ENCODE measurements around the gene SEPHS1.

The SEPHS1 gene

GRCh38 chr10:13271552-13272163 lies 76.4 kb downstream of the SEPHS1 start:
- H3K4me3 ChIP-seq (ENCODE audit: low read depth, low read length): no peak overlapping the region; the same call in 1 of the 2 replicates
- peak; percentile 80 for DNase-seq (ENCODE audit: low read depth)
- TF ChIP-seq, protein P1, sequence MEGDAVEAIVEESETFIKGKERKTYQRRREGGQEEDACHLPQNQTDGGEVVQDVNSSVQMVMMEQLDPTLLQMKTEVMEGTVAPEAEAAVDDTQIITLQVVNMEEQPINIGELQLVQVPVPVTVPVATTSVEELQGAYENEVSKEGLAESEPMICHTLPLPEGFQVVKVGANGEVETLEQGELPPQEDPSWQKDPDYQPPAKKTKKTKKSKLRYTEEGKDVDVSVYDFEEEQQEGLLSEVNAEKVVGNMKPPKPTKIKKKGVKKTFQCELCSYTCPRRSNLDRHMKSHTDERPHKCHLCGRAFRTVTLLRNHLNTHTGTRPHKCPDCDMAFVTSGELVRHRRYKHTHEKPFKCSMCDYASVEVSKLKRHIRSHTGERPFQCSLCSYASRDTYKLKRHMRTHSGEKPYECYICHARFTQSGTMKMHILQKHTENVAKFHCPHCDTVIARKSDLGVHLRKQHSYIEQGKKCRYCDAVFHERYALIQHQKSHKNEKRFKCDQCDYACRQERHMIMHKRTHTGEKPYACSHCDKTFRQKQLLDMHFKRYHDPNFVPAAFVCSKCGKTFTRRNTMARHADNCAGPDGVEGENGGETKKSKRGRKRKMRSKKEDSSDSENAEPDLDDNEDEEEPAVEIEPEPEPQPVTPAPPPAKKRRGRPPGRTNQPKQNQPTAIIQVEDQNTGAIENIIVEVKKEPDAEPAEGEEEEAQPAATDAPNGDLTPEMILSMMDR (IDR thresholded peaks at IDR 0.05; ENCODE audit: insufficient read depth, low read depth, low read length, missing control alignments): peak; percentile 73

GRCh38 chr10:13270877-13271551 lies 77.1 kb downstream of the SEPHS1 start:
- no peak for DNase-seq (ENCODE audit: low read depth)
- no peak overlapping the region for H3K4me3 ChIP-seq (ENCODE audit: low read depth, low read length)
- TF ChIP-seq, protein P1 (IDR thresholded peaks at IDR 0.05; ENCODE audit: insufficient read depth, low read depth, low read length, missing control alignments): no peak

DNA sequence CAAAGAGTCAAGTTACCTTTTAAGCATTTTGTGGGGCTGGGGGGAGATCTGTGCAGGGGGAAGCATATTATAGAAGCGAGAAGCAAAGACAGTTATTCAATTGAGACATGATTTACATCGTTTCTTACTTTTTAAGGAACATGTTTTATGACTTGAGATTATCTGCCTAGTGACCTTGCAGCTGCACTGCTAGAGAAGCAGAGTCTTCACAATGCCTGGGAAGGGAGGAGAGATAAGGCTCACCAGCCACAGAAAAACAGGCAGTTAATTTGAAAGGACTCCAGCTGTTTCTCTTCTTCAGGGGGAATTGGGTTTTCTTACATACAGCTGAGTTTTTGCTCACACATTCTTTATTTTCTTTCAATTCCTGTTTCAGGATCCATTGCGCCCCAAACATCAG lies 79.3 kb downstream of the SEPHS1 start:
- H3K4me3 ChIP-seq (ENCODE audit: low read depth, low read length): no peak overlapping the region
- DNase-seq (ENCODE audit: low read depth): no peak
- TF ChIP-seq, protein P1 (IDR thresholded peaks at IDR 0.05; ENCODE audit: insufficient read depth, low read depth, low read length, missing control alignments): no peak

DNA sequence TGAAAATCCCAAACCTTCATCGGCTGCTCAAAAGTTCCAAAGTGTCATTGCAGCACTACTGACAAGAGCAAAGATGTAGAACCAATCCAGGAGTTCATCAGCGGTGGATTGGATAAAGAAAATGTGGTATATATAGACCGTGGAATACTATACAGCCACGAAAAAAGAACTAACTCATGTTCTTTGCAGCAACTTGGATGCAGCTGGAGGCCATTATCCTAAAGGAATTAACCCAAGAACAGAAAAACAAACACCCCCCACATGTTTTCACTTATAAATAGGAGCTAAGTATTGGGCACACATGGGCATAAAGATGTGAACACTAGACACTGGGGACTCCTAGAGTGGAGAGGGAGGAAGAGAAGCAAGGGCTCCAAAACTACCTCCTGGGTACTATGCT lies 79.8 kb downstream of the SEPHS1 start:
- TF ChIP-seq, protein P1 (IDR thresholded peaks at IDR 0.05; ENCODE audit: insufficient read depth, low read depth, low read length, missing control alignments): no peak
- DNase-seq (ENCODE audit: low read depth): no peak
- H3K4me3 ChIP-seq (ENCODE audit: low read depth, low read length): no peak overlapping the region
